ENCODE results near the gene KIF19. TPM values are rescaled to one million over a fixed set of nuclear protein-coding genes. Genes with fewer than 3 reads are reported as not detected.

KIF19 gene
- total and polyA plus RNA-seq, 2 experiments from 2014 or later: not detected

DNA sequence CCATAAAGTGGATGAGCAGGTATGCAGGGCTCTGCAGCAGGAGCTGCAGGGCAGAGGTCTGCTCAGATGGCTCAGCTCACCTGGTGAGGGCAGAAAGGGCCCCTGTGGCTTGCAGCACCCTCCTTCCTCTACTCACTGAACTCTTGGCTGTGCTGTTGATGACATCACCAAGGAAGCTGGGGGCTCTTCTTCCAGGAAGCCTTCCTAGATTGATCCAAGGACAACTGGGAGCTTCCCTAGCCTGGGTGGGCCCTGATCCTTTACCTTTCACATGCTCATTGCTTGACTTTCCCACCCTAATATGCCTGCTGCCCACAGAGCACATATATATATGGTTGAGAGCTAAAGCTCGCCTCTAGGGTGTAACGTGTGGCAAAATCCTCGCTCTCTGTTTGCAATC lies 2.5 kb downstream of the KIF19 start:
- in situ Hi-C loops (cut with MboI): no loop called here
- Histone ChIP-seq H3K9me3 (ENCODE audit: low read depth) (no peaks in the 10 kb centered on the region), H3K36me3 (ENCODE audit: low read depth) (no peaks in the 10 kb centered on the region), H2AFZ (no peak overlapping the region), H3F3A (ENCODE audit: insufficient read depth) (no peaks in the 10 kb centered on the region), H3K9ac (no peak overlapping the region), H3K4me2 (ENCODE audit: unreplicated experiment) (no peak overlapping the region), H3K27ac (no peak overlapping the region), H3K79me2 (ENCODE audit: insufficient read depth) (no peaks in the 10 kb centered on the region), H3K4me3 (no peak overlapping the region), H4K20me1 (ENCODE audit: insufficient read depth) (no peaks in the 10 kb centered on the region), H3K9me2 (ENCODE audit: insufficient read depth) (no peaks in the 10 kb centered on the region), H3K4me1 (ENCODE audit: insufficient read depth) (no peaks in the 10 kb centered on the region), H3K27me3 (replicated peaks; ENCODE audit: insufficient read depth) (peaks cover 25% of the 10 kb centered on the region)
- WGBS, 2 experiments (ENCODE audit: low coverage in 1 of 2, low lambda C conversion rate in 2 of 2, missing lambda C conversion rate in 2 of 2): 80 to 84% methylated on average over 3 of the region's 3 CpGs
- TF ChIP-seq EZH2phosphoT487 (IDR thresholded peaks at IDR 0.05; ENCODE audit: insufficient read depth, low read depth) (no peak), EZH2 (IDR thresholded peaks at IDR 0.05; ENCODE audit: insufficient read depth, poor library complexity, severe bottlenecking) (no peak)
- no peak for DNase-seq

DNA sequence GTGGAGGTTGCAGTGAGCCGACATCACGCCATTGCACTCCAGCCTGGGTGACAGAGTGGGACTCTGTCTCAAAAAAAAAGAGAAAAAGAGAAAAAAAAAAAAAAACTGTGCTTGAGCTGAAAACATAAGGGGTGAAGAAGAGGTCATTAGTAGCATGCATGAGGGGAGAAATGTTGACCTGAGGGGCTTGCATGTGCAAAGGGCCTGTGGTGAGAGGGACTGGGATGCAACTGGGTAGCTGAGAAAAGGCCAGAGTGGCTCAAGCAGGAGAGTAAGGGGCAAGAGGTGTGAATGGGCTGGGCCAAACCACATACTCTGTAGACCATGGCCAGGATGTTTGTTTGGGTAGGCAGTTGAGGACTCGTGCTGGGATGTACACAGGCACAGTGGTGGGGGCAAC lies 3.4 kb downstream of the KIF19 start:
- no peaks in the 10 kb centered on the region for H3K9me2 ChIP-seq (ENCODE audit: insufficient read depth)
- H4K20me1 ChIP-seq (ENCODE audit: insufficient read depth): no peaks in the 10 kb centered on the region
- peaks cover 25% of the 10 kb centered on the region for H3K27me3 ChIP-seq (replicated peaks; ENCODE audit: insufficient read depth)
- H3K9ac ChIP-seq: no peak overlapping the region
- H3K79me2 ChIP-seq (ENCODE audit: insufficient read depth): no peaks in the 10 kb centered on the region
- H3K27ac ChIP-seq: no peak overlapping the region
- no peaks in the 10 kb centered on the region for H3K9me3 ChIP-seq (ENCODE audit: low read depth)
- H3K4me2 ChIP-seq (ENCODE audit: unreplicated experiment): no peak overlapping the region
- H3F3A ChIP-seq (ENCODE audit: insufficient read depth): no peaks in the 10 kb centered on the region
- TF ChIP-seq EZH2phosphoT487 (IDR thresholded peaks at IDR 0.05; ENCODE audit: insufficient read depth, low read depth): no peak
- TF ChIP-seq EZH2 (IDR thresholded peaks at IDR 0.05; ENCODE audit: insufficient read depth, poor library complexity, severe bottlenecking): no peak
- H2AFZ ChIP-seq: no peak overlapping the region
- no peaks in the 10 kb centered on the region for H3K4me1 ChIP-seq (ENCODE audit: insufficient read depth)
- in situ Hi-C loops (cut with MboI): no loop called here
- no peaks in the 10 kb centered on the region for H3K36me3 ChIP-seq (ENCODE audit: low read depth)
- 63 to 68% methylated on average over 3 of the region's 3 CpGs for WGBS, 2 experiments (ENCODE audit: low coverage in 1 of 2, low lambda C conversion rate in 2 of 2, missing lambda C conversion rate in 2 of 2)
- H3K4me3 ChIP-seq: no peak overlapping the region
- DNase-seq: no peak

DNA sequence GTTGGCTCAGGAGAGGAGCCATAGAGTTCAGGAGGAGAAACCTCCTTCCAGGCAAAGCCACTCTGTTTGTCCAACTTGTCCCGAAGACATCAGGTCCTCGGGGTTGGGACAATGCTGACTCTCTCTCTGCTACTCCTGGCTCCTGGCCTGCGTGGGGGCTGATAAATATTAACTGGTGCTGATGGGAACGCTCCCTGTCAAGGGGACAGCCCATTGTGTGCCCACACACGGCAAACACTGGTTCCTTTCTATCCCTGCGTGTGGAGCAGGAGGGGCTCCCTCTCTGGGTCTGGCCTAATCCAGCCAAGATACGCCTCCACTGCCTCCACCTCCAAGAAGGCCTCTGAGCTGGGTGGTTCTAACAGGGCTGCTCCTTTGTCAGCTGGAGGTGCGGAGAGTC lies 4.4 kb downstream of the KIF19 start:
- 43 to 52% methylated on average over 8 of the region's 8 CpGs for WGBS, 2 experiments (ENCODE audit: low coverage in 1 of 2, low lambda C conversion rate in 2 of 2, missing lambda C conversion rate in 2 of 2)
- no peaks in the 10 kb centered on the region for H3K9me2 ChIP-seq (ENCODE audit: insufficient read depth)
- no peak overlapping the region for H3K4me3 ChIP-seq
- no peaks in the 10 kb centered on the region for H3K9me3 ChIP-seq (ENCODE audit: low read depth)
- DNase-seq: no peak
- H3K36me3 ChIP-seq (ENCODE audit: low read depth): no peaks in the 10 kb centered on the region
- no peaks in the 10 kb centered on the region for H3F3A ChIP-seq (ENCODE audit: insufficient read depth)
- H3K27me3 ChIP-seq (replicated peaks; ENCODE audit: insufficient read depth): peaks cover 14% of the 10 kb centered on the region
- H3K27ac ChIP-seq: no peak overlapping the region
- H3K9ac ChIP-seq: no peak overlapping the region
- H3K79me2 ChIP-seq (ENCODE audit: insufficient read depth): no peaks in the 10 kb centered on the region
- H4K20me1 ChIP-seq (ENCODE audit: insufficient read depth): no peaks in the 10 kb centered on the region
- no peak overlapping the region for H2AFZ ChIP-seq
- in situ Hi-C loops (cut with MboI): no loop called here
- TF ChIP-seq EZH2 (IDR thresholded peaks at IDR 0.05; ENCODE audit: insufficient read depth, poor library complexity, severe bottlenecking) (no peak), EZH2phosphoT487 (IDR thresholded peaks at IDR 0.05; ENCODE audit: insufficient read depth, low read depth) (no peak)
- no peak overlapping the region for H3K4me2 ChIP-seq (ENCODE audit: unreplicated experiment)
- no peaks in the 10 kb centered on the region for H3K4me1 ChIP-seq (ENCODE audit: insufficient read depth)

DNA sequence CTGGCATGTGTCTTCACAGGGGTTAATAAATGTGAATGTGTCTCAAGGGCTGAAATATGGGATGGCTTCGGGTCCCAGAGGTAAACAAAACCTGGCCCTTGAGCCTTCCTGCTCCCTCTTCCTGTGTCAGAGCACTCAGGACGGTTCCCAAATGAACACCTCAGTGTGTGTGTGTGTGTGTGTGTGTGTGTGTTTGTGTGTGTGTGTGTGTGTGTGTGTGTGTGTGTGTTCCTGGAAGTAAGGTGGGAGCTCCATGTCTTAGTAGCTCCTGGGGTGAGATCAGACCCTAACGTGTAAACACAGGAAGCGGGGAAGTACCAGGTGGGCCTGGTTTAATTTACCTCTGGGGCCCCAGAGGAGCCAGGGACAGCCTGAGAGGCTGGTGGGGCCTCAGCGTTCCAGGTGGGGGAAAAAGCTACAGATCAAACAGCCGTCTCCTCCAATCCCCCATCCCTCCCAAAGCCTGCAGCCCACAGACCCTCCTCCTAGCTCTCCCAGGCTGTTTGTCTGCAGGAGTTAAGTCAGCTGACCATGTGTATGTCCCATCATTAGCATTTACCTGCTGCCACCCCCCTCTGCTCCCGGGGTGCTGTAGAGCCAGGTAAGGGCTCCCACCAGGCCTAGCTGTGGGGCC lies 6.1 kb downstream of the KIF19 start:
- H3K27me3 ChIP-seq (replicated peaks; ENCODE audit: insufficient read depth): peaks cover 10% of the 10 kb centered on the region; the same call in 1 of the 2 replicates
- DNase-seq: no peak
- TF ChIP-seq EZH2phosphoT487 (IDR thresholded peaks at IDR 0.05; ENCODE audit: insufficient read depth, low read depth): no peak
- no peak for TF ChIP-seq EZH2 (IDR thresholded peaks at IDR 0.05; ENCODE audit: insufficient read depth, poor library complexity, severe bottlenecking)
- H3K27ac ChIP-seq: no peak overlapping the region
- H3K9me3 ChIP-seq (ENCODE audit: low read depth): no peaks in the 10 kb centered on the region
- H2AFZ ChIP-seq: no peak overlapping the region
- no peak overlapping the region for H3K4me3 ChIP-seq
- H3K9me2 ChIP-seq (ENCODE audit: insufficient read depth): no peaks in the 10 kb centered on the region
- H3K36me3 ChIP-seq (ENCODE audit: low read depth): no peaks in the 10 kb centered on the region
- 24 to 29% methylated on average over 7 of the region's 7 CpGs for WGBS, 2 experiments (ENCODE audit: low coverage in 1 of 2, low lambda C conversion rate in 2 of 2, missing lambda C conversion rate in 2 of 2)
- no peaks in the 10 kb centered on the region for H3K79me2 ChIP-seq (ENCODE audit: insufficient read depth)
- no peak overlapping the region for H3K9ac ChIP-seq
- no peaks in the 10 kb centered on the region for H3K4me1 ChIP-seq (ENCODE audit: insufficient read depth)
- in situ Hi-C loops (cut with MboI): no loop called here
- no peak overlapping the region for H3K4me2 ChIP-seq (ENCODE audit: unreplicated experiment)
- no peaks in the 10 kb centered on the region for H4K20me1 ChIP-seq (ENCODE audit: insufficient read depth)
- H3F3A ChIP-seq (ENCODE audit: insufficient read depth): no peaks in the 10 kb centered on the region

Data from GM23248 (cell line).